Measurements from ENCODE around the gene PRDM5.
"Not testable (repeated sequence)": the region's sequence is repeated elsewhere in the genome, so short reads cannot be mapped to it uniquely, and the experiment has no call there.

The PRDM5 gene

GRCh38 chr4:120741636-120742035 is 180.9 kb downstream of the PRDM5 start:
- DNase-seq, result not testable (repeated sequence)

GRCh38 chr4:120736312-120736711 is 186.2 kb downstream of the PRDM5 start:
- no peak for DNase-seq

- DNase-seq, result no peak
Measured at GRCh38 chr4:120733968-120734367, 188.6 kb downstream of the PRDM5 start.

GRCh38 chr4:120733054-120733453 is 189.5 kb downstream of the PRDM5 start:
- DNase-seq, result no peak

GRCh38 chr4:120731561-120731960 is 191.0 kb downstream of the PRDM5 start:
- DNase-seq, result no peak

GRCh38 chr4:120730777-120731320 is 191.7 kb downstream of the PRDM5 start:
- DNase-seq, result peak; percentile 41

- no peak for DNase-seq
Measured at GRCh38 chr4:120728892-120729675, 193.4 kb downstream of the PRDM5 start.

- DNase-seq, result no peak
Measured at GRCh38 chr4:120725639-120726580, 196.6 kb downstream of the PRDM5 start.

- DNase-seq, result no peak
Measured at GRCh38 chr4:120724656-120725055, 197.9 kb downstream of the PRDM5 start.

- no peak for DNase-seq
Measured at GRCh38 chr4:120723986-120724385, 198.5 kb downstream of the PRDM5 start.

GRCh38 chr4:120723105-120723504 is 199.4 kb downstream of the PRDM5 start:
- no peak for DNase-seq

- DNase-seq, result no peak
Measured at GRCh38 chr4:120722655-120723054, 199.9 kb downstream of the PRDM5 start.

GRCh38 chr4:120720354-120720934 is 202.1 kb downstream of the PRDM5 start:
- DNase-seq, result no peak

GRCh38 chr4:120718979-120719566 is 203.5 kb downstream of the PRDM5 start:
- no peak for DNase-seq

GRCh38 chr4:120716346-120716745 is 206.2 kb downstream of the PRDM5 start:
- DNase-seq, result no peak

GRCh38 chr4:120714417-120715010 is 208.0 kb downstream of the PRDM5 start:
- no peak for DNase-seq

GRCh38 chr4:120709991-120710390 is 212.5 kb downstream of the PRDM5 start:
- DNase-seq, result no peak

- no peak for DNase-seq
Measured at GRCh38 chr4:120704538-120704937, 218.0 kb downstream of the PRDM5 start.

GRCh38 chr4:120703908-120704307 is 218.6 kb downstream of the PRDM5 start:
- no peak for DNase-seq

- DNase-seq, result no peak
Measured at GRCh38 chr4:120699354-120699753, 223.2 kb downstream of the PRDM5 start.

GRCh38 chr4:120694973-120695372 is 227.6 kb downstream of the PRDM5 start:
- DNase-seq, result no peak

GRCh38 chr4:120693816-120694215 is 228.7 kb downstream of the PRDM5 start:
- no peak for DNase-seq

Data from DMS153 (cell line).